HEK293 (cell line): ENCODE results near the gene ENDOV.

ENCODE experiments used
- CTCF ChIA-PET: fragments of 350-600 bp; formaldehyde crosslinking; extraction: SDS; loops from one replicate; lab custom pipeline; 2021; ENCODE audit warnings: antibody characterized with exemption; lab: Yijun Ruan, JAX
- POLR2A ChIA-PET: fragments of 300-600 bp; formaldehyde crosslinking; extraction: SDS; loops from one replicate; lab custom pipeline; 2020; ENCODE audit warnings: antibody characterized with exemption, inconsistent platforms; lab: Yijun Ruan, JAX
- H3K27ac ChIP-seq: fragments of 200-500 bp; sonication (Bioruptor generic); 2 replicates; pipeline ENCODE4 v1.5.1; 2014; ENCODE audit warnings: low read depth, low read length, control low read depth, inconsistent platforms; ENCODE audit errors: extremely low read depth
- H3K36me3 ChIP-seq, 2 experiments: fragments of 200-500 bp in 1 of 2; sonication (Bioruptor generic) in 1 of 2; 1 replicate in 1 of 2; 2 replicates in 1 of 2; pipeline ENCODE4 v1.5.1; 2014 to 2017; ENCODE audit warnings: inconsistent platforms in 2 of 2, low read length in 2 of 2; ENCODE audit not compliant: control insufficient read depth in 2 of 2, insufficient read depth in 1 of 2
- H3K4me1 ChIP-seq: fragments of 200-500 bp; sonication (Bioruptor generic); 2 replicates; pipeline ENCODE4 v1.5.1; 2014; ENCODE audit warnings: mild to moderate bottlenecking, low read length, inconsistent platforms; ENCODE audit not compliant: control insufficient read depth, insufficient read depth
- H3K4me3 ChIP-seq: 2 replicates; pipeline ENCODE4 v1.5.1; 2011; ENCODE audit warnings: low read depth, mild to moderate bottlenecking, control low read depth, low read length, moderate library complexity
- H3K9me3 ChIP-seq: fragments of 200-500 bp; sonication (Bioruptor generic); 2 replicates; pipeline ENCODE4 v1.5.1; 2014; ENCODE audit warnings: low read depth, low read length, inconsistent platforms; ENCODE audit not compliant: control insufficient read depth, insufficient read depth
- BCL11A ChIP-seq: fragments of 450-650 bp; formaldehyde crosslinking; IDR thresholded peaks from 2 replicates; pipeline ENCODE4 v1.5.1; 2016; ENCODE audit warnings: low read depth, missing biosample characterization, missing genetic modification characterization
- SP7 ChIP-seq: fragments of 450-650 bp; formaldehyde crosslinking; IDR thresholded peaks from 2 replicates; pipeline ENCODE4 v1.5.1; 2016; ENCODE audit warnings: missing biosample characterization, missing genetic modification characterization
- ZNF10 ChIP-seq: fragments of 450-650 bp; formaldehyde crosslinking; IDR thresholded peaks from 2 replicates; pipeline ENCODE4 v1.5.1; 2017; ENCODE audit warnings: missing biosample characterization, missing genetic modification characterization
- ZNF184 ChIP-seq: fragments of 450-650 bp; IDR thresholded peaks from 2 replicates; pipeline ENCODE4 v1.5.1; 2018; ENCODE audit warnings: missing biosample characterization, mild to moderate bottlenecking, missing genetic modification characterization
- ZNF221 ChIP-seq: fragments of 450-650 bp; formaldehyde crosslinking; IDR thresholded peaks from 2 replicates; pipeline ENCODE4 v1.5.1; 2017; ENCODE audit warnings: missing biosample characterization, missing genetic modification characterization, borderline replicate concordance
- ZNF239 ChIP-seq: fragments of 450-650 bp; formaldehyde crosslinking; IDR thresholded peaks from 2 replicates; pipeline ENCODE4 v1.5.1; 2016; ENCODE audit warnings: missing biosample characterization, missing genetic modification characterization
- ZNF292 ChIP-seq: fragments of 450-650 bp; formaldehyde crosslinking; IDR thresholded peaks from 2 replicates; pipeline ENCODE4 v1.5.1; 2016; ENCODE audit warnings: low read depth, missing biosample characterization, missing genetic modification characterization, borderline replicate concordance
- ZNF311 ChIP-seq: fragments of 450-650 bp; formaldehyde crosslinking; IDR thresholded peaks from 2 replicates; pipeline ENCODE4 v1.5.1; 2017; ENCODE audit warnings: missing biosample characterization, missing genetic modification characterization, borderline replicate concordance
- ZNF350 ChIP-seq: fragments of 450-650 bp; formaldehyde crosslinking; IDR thresholded peaks from 2 replicates; pipeline ENCODE4 v1.5.0; 2017; ENCODE audit warnings: missing biosample characterization, mild to moderate bottlenecking, missing genetic modification characterization
- ZNF548 ChIP-seq: fragments of 450-650 bp; formaldehyde crosslinking; IDR thresholded peaks from 2 replicates; pipeline ENCODE4 v1.5.1; 2016; ENCODE audit warnings: missing biosample characterization, missing genetic modification characterization
- ZNF624 ChIP-seq: fragments of 450-650 bp; formaldehyde crosslinking; IDR thresholded peaks from 2 replicates; pipeline ENCODE4 v1.5.1; 2017; ENCODE audit warnings: missing biosample characterization, missing genetic modification characterization
- ZNF785 ChIP-seq: fragments of 450-650 bp; formaldehyde crosslinking; IDR thresholded peaks from 2 replicates; pipeline ENCODE4 v1.5.1; 2016; ENCODE audit warnings: missing biosample characterization, missing genetic modification characterization
- ZNF830 ChIP-seq: fragments of 450-650 bp; IDR thresholded peaks from 2 replicates; pipeline ENCODE4 v1.5.0; 2018; ENCODE audit warnings: missing biosample characterization, missing genetic modification characterization, low read depth, mild to moderate bottlenecking, moderate library complexity
- ZNF837 ChIP-seq: fragments of 450-650 bp; formaldehyde crosslinking; IDR thresholded peaks from 2 replicates; pipeline ENCODE4 v1.5.1; 2016; ENCODE audit warnings: missing biosample characterization, missing genetic modification characterization
- ZSCAN23 ChIP-seq: fragments of 450-650 bp; formaldehyde crosslinking; IDR thresholded peaks from 2 replicates; pipeline ENCODE4 v1.5.1; 2016; ENCODE audit warnings: missing biosample characterization, missing genetic modification characterization
- TF ChIP-seq, protein P1 (sequence below): fragments of 450-650 bp; formaldehyde crosslinking; IDR thresholded peaks from 2 replicates; pipeline ENCODE4 v1.5.1; 2017; ENCODE audit warnings: missing biosample characterization, missing genetic modification characterization
- TF ChIP-seq, protein P2 (sequence below): fragments of 450-650 bp; formaldehyde crosslinking; IDR thresholded peaks from 2 replicates; pipeline ENCODE4 v1.5.1; 2016; ENCODE audit warnings: missing biosample characterization, missing genetic modification characterization
- TF ChIP-seq, protein P3 (sequence below): fragments of 450-650 bp; formaldehyde crosslinking; IDR thresholded peaks from 2 replicates; pipeline ENCODE4 v1.5.1; 2016; ENCODE audit warnings: missing biosample characterization, missing genetic modification characterization, low read depth

ENDOV gene

GRCh38 chr17:80460429-80460834, 45.5 kb downstream of the ENDOV start:
- Histone ChIP-seq H3K4me1 (peaks cover 1% of the 10 kb centered on the region; the same call in 1 of the 2 replicates), H3K27ac (no peak overlapping the region), H3K9me3 (no peaks in the 10 kb centered on the region), H3K36me3 (no peaks in the 10 kb centered on the region), H3K4me3 (no peak overlapping the region)
- ChIA-PET POLR2A (no interaction called here), CTCF (no interaction called here)
- TF ChIP-seq ZNF239 = no peak
- TF ChIP-seq ZNF830 (tag by site-specific recombination) = no peak
- TF ChIP-seq, protein P1, sequence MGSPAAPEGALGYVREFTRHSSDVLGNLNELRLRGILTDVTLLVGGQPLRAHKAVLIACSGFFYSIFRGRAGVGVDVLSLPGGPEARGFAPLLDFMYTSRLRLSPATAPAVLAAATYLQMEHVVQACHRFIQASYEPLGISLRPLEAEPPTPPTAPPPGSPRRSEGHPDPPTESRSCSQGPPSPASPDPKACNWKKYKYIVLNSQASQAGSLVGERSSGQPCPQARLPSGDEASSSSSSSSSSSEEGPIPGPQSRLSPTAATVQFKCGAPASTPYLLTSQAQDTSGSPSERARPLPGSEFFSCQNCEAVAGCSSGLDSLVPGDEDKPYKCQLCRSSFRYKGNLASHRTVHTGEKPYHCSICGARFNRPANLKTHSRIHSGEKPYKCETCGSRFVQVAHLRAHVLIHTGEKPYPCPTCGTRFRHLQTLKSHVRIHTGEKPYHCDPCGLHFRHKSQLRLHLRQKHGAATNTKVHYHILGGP = no peak
- TF ChIP-seq ZNF292 (tag by site-specific recombination) = no peak
- no peak for TF ChIP-seq SP7 (tag by site-specific recombination)
- TF ChIP-seq ZSCAN23 (tag by site-specific recombination) = no peak
- no peak for TF ChIP-seq ZNF10
- TF ChIP-seq, protein P2, sequence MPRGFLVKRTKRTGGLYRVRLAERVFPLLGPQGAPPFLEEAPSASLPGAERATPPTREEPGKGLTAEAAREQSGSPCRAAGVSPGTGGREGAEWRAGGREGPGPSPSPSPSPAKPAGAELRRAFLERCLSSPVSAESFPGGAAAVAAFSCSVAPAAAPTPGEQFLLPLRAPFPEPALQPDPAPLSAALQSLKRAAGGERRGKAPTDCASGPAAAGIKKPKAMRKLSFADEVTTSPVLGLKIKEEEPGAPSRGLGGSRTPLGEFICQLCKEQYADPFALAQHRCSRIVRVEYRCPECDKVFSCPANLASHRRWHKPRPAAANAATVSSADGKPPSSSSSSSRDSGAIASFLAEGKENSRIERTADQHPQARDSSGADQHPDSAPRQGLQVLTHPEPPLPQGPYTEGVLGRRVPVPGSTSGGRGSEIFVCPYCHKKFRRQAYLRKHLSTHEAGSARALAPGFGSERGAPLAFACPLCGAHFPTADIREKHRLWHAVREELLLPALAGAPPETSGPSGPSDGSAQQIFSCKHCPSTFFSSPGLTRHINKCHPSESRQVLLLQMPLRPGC (tag by site-specific recombination) = no peak
- TF ChIP-seq, all 188 proteins: peak for 0

- Histone ChIP-seq H3K4me3 (no peak overlapping the region), H3K27ac (no peak overlapping the region), H3K9me3 (no peaks in the 10 kb centered on the region), H3K4me1 (no peaks in the 10 kb centered on the region), H3K36me3 (peaks cover under 1 to 3% of the 10 kb centered on the region in 2 experiments; a peak in 1 of 3 replicates)
- CTCF ChIA-PET = interaction anchor here (1.1 to 1.3 kb wide), 2 partner anchors 100 to 528 kb away, joined by 3 read pairs; no protein-coding TSS in a partner anchor
- POLR2A ChIA-PET = no interaction called here
- TF ChIP-seq ZNF785 (no peak), ZNF221 (no peak), ZNF837 (no peak), ZNF350 (tag by site-specific recombination) (no peak)
- TF ChIP-seq, protein P3, sequence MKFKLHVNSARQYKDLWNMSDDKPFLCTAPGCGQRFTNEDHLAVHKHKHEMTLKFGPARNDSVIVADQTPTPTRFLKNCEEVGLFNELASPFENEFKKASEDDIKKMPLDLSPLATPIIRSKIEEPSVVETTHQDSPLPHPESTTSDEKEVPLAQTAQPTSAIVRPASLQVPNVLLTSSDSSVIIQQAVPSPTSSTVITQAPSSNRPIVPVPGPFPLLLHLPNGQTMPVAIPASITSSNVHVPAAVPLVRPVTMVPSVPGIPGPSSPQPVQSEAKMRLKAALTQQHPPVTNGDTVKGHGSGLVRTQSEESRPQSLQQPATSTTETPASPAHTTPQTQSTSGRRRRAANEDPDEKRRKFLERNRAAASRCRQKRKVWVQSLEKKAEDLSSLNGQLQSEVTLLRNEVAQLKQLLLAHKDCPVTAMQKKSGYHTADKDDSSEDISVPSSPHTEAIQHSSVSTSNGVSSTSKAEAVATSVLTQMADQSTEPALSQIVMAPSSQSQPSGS = no peak
- TF ChIP-seq, all 188 proteins: peak for 0
Observed at GRCh38 chr17:80461528-80462160, 46.7 kb downstream of the ENDOV start.

DNA sequence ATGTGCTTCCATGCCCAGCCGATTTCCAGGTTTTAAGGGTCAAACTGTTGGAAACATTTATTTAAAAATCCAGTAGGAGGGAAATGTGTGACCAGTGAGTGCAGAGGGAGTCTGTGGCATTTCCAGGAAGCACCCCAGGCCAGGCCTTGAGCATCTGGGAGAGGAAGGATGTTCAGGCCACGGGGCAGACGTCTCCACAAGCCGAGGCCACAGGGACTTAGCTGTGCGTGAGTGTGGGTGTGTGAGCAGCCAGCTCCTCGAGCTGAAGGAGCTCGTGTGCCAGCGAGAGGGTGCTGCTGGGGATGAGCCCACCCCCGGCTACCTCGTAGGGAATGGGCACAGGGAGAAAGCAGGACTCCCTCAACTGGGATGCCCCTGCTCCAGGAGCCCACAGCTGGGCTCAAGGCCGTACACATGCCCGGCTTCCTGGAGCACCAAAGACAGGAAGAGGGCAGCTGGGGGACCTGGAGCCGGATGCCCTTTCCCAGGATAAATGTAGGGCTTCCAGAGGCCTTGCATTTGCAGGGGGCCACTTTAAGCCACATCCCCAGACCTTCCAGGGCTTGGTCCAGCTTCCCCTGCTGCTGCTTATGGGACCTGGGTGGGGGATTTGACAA, 48.9 kb downstream of the ENDOV start:
- CTCF ChIA-PET = interaction anchor here (1.8 to 2.3 kb wide), 2 partner anchors 9 to 37 kb away, joined by 6 to 9 read pairs; no protein-coding TSS in a partner anchor
- TF ChIP-seq ZNF184 (no peak), ZNF311 (tag by site-specific recombination) (no peak), BCL11A (no peak), ZNF548 (tag by site-specific recombination) (no peak), ZNF624 (tag by site-specific recombination) (no peak)
- POLR2A ChIA-PET = interaction anchor here (1.4 to 4.2 kb wide), 3 partner anchors 9 to 12 kb away, joined by 4 to 43 read pairs (median 4); no protein-coding TSS in a partner anchor
- Histone ChIP-seq H3K9me3 (no peaks in the 10 kb centered on the region), H3K27ac (no peak overlapping the region), H3K4me1 (no peaks in the 10 kb centered on the region), H3K4me3 (no peak overlapping the region), H3K36me3 (peaks cover 11 to 22% of the 10 kb centered on the region in 2 experiments)
